ENCODE data around the gene PREP.
"Not testable (repeated sequence)": the region's sequence is repeated elsewhere in the genome, so short reads cannot be mapped to it uniquely, and the experiment has no call there.

The PREP gene

DNA sequence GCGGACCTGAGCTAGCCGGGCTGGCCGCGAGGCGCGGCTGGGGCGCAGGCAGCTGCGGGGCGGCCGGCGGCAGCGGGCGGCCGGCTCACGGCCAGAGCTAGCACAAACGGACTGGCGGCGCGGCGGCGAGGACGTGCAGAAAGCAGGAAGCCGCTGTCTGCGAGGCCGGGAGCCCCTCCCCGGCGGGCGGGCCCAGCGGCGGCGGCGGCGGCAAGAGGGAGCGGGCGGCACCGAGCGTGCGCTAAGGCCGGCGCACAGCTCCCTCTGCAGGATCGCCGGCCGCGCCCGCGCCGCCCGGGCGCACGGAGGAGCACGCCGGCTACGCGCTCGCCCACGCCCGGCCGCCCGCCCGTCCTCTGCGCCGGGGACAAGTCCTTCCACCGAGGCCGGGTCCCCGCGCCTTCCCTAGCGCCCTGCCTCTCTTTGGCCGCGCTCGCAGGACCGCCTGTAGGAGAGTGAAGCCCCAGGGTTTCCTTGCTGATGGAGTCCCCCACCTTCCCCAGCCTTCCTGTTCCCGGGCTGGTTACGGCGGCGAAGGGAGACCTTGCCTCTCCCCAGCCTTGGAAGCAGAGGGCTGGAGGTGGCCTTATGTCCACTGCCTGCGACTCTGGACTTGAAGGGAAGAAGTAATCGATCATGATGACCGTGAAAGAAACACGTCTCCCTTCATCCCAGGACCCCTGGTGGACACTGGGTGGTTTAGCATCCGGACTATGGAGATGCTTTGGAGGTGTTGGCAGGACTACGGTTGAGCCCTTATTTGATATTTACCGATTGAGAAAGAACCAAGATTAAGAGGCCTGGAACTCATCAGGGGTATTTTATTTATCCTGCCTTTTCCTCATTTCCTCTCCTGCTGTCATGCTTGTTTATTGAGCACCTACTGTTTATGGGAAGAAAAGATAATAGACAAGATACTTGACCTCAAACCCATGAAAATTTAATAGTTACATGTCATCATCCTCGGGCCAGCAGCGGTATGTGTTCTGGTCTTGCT, at the start of gene PREP:
Gene PREP, minus strand, starts transcription at position 144 of the 997 bp plus-strand sequence. CDS start 191 bp downstream, outside the sequence.
- DNase-seq, result peak; percentile 85

GRCh38 chr6:105452376-105452775, 49.5 kb upstream of the PREP start:
- DNase-seq, result no peak

DNA sequence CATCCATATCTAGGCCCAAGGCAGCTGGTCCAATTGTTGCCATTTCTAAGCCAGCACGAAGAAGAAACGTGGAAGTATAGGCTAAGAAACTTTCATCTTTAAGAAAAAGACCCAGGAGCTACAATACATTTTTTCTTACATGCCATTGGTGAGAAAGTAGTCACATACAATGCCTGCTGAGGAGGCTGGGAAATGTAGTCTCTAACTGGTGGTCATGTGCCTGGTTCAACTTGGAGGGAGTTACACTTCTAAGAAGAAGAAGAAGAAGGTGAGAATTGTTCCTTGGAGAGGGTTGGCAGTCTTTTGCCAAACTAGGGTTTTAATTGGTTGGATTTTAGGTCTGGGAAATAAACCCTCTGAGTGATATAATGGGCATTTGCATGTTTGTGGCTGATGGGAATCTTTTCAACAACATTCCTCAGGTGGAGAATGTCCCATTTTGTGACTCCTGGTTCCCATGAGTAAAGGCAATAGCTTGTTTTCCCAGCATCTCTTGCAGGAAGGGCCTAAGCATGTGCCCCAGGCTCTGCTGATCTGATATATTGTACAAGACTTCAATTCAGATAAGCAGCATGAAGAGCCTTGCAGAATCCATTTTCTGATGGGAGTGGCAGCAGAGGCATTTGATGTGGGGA, 47.0 kb upstream of the PREP start:
- DNase-seq, result no peak

DNA sequence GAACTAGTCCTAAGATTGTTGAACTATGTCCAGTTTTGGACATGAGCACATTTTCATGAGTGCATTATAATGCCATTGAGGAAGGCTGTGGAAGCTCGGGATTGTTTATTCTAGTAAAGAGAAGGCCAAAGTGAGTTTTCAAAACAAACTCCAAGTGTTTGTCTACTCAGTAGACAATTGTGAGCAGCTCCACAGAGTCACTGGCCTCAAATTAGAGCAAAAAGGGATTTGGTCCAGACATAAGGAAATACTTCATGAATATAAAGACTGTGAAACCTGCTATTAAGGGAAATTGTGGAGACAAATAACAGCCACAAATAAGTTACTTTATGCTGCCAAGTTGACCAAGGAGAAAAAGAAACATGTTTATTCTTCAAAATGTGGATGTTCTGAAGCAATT, 42.6 kb upstream of the PREP start:
- DNase-seq, result no peak

DNA sequence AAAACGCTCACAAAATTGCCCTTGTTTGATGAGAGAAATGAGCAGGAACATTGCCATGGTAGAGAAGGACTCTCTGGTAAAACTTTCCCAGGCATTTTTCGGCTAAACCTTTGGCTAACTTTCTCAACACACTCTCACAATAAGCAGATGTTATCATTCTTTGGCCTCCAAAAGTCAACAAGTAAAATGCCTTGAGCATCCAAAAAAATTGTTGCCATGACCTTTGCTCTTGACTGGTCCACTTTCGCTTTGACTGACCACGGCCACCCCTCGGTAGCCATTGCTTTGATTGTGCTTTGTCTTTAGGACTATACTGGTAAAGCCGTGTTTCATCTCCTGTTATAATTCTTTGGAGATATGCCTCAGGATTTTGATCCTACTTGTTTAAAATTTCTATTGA, 41.1 kb upstream of the PREP start:
- DNase-seq, result no peak

DNA sequence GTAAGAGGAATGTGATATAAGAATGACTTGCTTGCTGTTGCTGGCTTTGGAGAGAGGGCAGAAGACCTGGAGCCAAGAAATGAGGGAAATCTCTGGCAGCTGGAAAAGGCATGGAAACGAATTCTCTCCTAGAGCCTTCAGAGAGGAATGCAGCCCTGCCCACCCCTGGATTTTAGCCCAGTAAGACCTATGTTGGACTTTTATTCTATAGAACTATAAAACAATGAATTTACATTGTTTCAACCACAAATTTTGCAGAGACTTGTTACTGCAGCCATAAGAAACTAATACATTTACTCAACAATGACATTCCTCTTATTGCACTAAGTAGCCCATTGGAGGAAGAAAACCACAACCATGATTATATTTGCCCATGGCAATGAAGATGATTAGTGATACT, 39.5 kb upstream of the PREP start:
- no peak for DNase-seq

GRCh38 chr6:105437236-105437635, 34.4 kb upstream of the PREP start:
- DNase-seq, result no peak

- no peak for DNase-seq
Observed at GRCh38 chr6:105433723-105434122, 30.8 kb upstream of the PREP start.

- no peak for DNase-seq
Observed at GRCh38 chr6:105432797-105433196, 29.9 kb upstream of the PREP start.

DNA sequence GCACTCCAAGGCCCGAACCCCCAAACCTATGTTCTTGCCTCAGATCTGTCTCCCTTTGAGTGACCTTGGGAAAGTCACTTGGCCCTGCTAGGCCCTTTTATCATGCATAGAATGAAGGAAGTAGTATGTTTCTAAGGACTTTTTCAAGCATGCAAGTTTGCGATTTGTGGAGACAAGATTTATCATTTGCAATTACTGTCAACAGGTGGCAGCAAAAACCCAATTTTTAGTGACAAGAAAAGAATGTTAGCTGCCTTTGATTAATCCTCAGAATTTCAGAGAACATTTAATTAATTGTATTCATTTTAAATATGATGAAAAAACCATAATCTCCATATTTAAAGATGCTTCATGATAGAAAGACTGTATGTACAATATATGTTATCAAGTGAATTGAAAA, 28.3 kb upstream of the PREP start:
- peak; percentile 16 for DNase-seq

- DNase-seq, result no peak
Observed at GRCh38 chr6:105430685-105431084, 27.8 kb upstream of the PREP start.

DNA sequence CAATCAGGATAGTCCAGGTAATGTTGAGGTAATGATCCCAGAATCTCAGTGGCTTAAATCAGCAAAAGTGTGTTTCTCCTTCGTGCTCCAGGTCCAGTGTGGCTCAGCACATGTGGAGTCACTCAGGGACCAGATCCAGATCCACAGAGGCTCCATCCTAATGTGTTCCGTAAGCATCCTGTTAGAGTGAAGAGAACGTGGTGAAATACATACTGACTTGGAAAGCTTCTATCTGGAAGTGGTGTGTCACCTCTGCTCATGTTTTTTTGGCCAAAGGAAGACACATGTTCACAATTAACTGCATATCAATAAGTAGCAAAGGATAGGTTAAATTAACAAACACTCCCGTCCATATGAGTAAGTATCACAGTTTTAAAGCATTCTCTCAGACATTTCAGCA, 26.8 kb upstream of the PREP start:
- DNase-seq, result no peak

- no peak for DNase-seq
Observed at GRCh38 chr6:105428342-105428957, 25.6 kb upstream of the PREP start.

DNA sequence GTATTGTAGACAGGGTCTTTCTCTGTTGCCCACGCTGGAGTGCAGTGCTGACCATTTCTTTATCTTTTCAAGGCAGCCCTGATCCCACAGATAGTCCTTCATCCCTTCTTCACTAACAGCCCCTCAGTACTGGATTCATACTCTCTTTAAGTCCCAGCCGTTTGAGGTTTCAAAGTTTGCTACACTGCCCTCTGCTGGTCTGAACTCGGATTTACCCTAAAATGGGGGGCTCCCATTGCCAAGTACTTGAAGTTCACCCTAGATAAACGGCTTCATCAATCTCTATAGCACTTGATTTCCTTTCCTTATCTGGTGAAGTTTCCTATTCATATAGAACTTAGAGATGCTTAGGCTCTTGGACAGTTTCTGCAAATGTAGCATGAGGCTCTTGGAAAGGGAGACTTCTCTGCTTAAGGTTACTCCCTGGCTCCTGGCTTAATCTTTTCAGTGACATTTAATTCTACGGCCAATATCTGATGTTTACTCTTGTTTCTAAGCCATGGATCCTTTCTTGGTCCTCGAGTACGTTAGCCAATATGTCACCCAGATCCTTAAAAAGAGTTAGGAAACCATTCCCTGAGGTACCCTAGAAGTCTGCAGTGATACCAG, 21.4 kb upstream of the PREP start:
- peak; percentile 60 for DNase-seq

DNA sequence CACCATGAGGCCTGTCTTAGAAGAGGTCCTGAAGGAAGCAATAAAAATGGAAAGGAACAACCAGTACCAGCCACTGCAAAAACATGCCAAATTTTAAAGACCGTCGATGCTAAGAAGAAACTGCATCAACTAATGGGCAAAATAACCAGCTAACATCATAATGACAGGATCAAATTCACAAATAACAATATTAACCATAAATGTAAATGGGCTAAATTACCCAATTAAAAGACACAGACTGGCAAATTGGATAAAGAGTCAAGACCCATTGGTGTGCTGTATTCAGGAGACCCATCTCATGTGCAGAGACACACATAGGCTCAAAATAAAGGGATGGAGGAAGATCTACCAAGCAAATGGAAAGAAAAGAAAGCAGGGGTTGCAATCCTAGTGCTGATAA, 14.1 kb upstream of the PREP start:
- DNase-seq, result not testable (repeated sequence)

DNA sequence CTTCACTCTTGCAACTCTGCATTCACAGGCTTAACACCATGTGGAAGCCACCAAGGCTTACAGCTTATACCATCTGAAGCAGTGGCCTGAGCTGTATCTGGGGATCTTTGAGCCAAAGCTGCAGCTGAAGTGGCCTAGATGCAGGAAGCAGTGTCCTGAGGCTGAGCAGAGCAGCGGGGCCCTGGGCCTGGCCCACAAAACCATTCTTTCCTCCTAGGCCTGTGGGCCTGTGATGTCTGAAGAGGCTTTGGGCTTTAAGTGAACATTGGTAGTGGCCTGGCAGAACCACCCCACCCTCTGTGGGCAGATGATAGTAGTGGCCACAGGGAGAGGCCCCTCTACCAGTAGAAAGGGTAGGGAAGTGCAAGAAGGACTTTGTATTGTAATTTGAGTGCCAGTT, 6.9 kb upstream of the PREP start:
- DNase-seq, result no peak

DNA sequence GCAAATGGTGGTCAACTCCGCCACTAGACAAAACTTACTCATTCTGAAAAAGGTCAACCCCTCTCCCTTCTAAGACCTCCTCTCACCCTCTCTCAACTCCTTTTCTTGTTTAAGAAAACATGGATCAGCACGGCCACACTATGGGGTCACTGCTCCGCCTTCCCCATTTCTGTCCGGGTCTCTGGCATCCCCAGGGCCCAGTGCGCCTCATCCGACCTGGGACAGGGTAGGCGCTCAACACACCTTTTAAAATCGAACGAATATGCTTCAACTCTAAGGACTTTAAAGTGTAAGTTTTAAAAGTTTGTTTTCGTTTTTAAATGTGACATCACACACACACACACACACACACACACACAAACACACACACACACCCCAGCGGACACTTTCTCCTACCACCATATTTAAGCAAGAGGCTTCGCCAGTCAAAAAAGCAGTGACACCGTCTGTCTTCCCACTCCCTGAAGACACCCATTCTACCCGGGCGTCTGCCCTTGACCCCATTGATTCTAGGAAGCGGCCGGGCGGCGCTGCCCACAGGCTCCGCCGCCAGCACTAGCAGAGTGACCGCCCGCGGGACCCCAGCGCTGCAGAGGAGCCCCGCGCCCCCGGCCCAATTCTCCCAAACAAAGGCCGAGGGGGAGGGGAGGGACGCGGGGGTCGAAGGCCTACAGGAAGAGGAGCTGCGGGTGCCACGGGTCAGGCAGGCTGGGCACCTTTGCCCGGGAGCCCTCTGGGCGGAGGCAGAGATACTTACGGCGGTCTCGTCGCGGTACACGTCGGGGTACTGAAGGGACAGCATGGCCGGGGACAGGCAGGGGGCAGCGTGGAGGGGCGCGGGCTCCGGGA, 568 bp downstream of the PREP start:
- peak; percentile 23 for DNase-seq

DNA sequence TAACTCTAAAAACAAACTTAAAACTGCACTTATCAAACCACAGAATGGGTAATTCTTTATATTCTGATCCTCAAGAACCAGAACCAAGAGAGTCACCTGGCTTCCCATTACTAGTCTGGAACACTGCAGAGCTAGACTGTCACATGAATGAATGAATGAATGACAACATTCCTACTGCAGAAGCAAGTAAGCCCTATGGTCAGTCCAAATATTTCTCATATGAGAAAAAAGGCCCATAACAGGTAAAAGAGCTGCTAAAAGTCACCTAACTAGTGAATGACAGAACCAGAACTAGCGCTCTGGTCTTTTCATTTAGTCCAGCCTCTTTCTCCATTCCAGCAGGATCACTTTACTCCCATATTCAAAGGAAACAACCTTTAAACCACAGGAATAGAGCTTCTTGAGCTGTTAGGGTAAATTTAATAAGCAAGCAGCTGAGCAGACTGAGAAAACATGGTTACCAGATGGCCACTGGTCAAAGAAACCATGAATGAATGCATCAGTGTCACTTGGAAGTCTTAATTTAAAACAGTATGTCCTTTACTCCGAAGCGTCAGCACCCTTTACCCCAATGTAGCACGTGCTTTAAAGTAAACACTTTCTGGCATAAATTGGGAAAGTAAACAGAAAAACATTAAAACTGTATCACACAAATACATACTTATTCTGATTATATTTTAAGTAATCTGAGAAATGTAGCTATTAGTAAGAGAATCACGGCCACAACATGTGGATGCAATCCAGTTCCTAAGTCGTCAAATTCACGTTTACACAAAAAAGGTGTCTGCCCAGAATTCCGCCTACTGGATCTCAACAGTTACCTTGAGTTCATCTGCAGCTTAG, 1.4 kb downstream of the PREP start:
- DNase-seq, result no peak

DNA sequence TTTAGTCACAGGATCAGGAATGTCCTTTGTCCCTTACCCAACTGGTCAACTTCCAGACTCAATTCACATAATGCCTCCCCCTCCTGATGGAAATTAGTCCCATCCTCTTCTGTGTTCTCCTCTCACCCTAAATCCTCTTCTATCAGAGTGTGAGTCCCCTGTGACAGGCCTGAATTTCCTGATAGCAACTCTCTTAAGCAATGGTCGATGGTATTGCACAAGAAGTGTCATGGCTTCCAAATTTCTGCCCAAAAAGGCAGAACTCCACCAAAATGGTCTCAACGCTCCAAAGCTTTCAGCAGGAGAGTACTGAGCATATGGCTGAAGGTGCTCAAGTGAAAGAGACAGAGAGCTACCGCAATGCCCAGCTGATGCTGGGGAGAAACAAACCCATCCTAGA, 2.4 kb downstream of the PREP start:
- no peak for DNase-seq

DNA sequence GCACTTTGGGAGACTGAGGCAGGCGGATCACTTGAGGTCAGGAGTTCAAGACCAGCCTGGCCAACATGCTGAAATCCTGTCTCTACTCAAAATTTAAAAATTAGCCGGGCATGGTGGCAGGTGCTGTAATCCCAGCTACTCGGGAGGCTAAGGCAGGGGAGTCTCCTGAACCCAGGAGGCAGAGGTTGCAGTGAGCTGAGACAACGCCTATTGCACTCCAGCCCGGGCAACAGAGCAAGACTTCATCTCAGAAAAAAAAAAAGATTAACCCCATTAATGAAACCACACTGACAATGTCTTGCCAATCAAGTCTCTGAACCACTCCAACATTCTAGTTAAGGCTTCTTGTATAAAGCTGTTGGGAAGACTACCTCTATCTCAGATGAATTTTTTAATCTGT, 4.0 kb downstream of the PREP start:
- DNase-seq, result no peak

- no peak for DNase-seq
Observed at GRCh38 chr6:105397987-105398386, 4.9 kb downstream of the PREP start.
